Left renal pelvis (tissue), 4 donors: ENCODE data around the gene TNFRSF21. TPM values are rescaled to one million over a fixed set of nuclear protein-coding genes. Genes with fewer than 3 reads are reported as not detected.
"Not testable (repeated sequence)": the region's sequence is repeated elsewhere in the genome, so short reads cannot be mapped to it uniquely, and the experiment has no call there.

ENCODE experiments used
- DNase-seq, 4 donors: peaks; one replicate each; pipeline ENCODE4 v3.0.0-alpha.2; 2013; ENCODE audit warnings: low read depth in 4 of 4, low spot score in 3 of 4
- polyA plus RNA-seq, 4 donors: library from polyadenylated mRNA; unstranded; fragments of 120-200 nt; gene quantifications; one replicate each; pipeline ENCODE4 v1.2.1, GENCODE V29; 2013; ENCODE audit not compliant: insufficient read length in 4 of 4

The TNFRSF21 gene
- polyA plus RNA-seq, 4 donors, result 12.2 to 41.6 (median 31.8) TPM

- DNase-seq, result no peak
These were observed 79.1 kb downstream of the TNFRSF21 start for GRCh38 chr6:47230579-47230978.

- DNase-seq, result no peak
These were observed 80.5 kb downstream of the TNFRSF21 start for GRCh38 chr6:47229255-47229654.

GRCh38 chr6:47228093-47228492 is 81.6 kb downstream of the TNFRSF21 start:
- not testable (repeated sequence) for DNase-seq

GRCh38 chr6:47223251-47223650 is 86.5 kb downstream of the TNFRSF21 start:
- DNase-seq, result not testable (repeated sequence)

- no peak for DNase-seq
These were observed 88.1 kb downstream of the TNFRSF21 start for GRCh38 chr6:47221565-47221964.

- no peak for DNase-seq
These were observed 100.1 kb downstream of the TNFRSF21 start for GRCh38 chr6:47209632-47210031.

- no peak for DNase-seq
These were observed 102.4 kb downstream of the TNFRSF21 start for GRCh38 chr6:47207261-47207660.

- DNase-seq, result no peak
These were observed 103.1 kb downstream of the TNFRSF21 start for GRCh38 chr6:47206626-47207025.

- DNase-seq, result no peak
These were observed 105.6 kb downstream of the TNFRSF21 start for GRCh38 chr6:47203938-47204611.

- DNase-seq, result no peak
These were observed 106.3 kb downstream of the TNFRSF21 start for GRCh38 chr6:47203266-47203937.

GRCh38 chr6:47202644-47203205 is 107.0 kb downstream of the TNFRSF21 start:
- DNase-seq, result no peak

- no peak for DNase-seq
These were observed 109.0 kb downstream of the TNFRSF21 start for GRCh38 chr6:47200536-47201334.

GRCh38 chr6:47197682-47198640 is 111.7 kb downstream of the TNFRSF21 start:
- DNase-seq, result no peak

- no peak for DNase-seq
These were observed 113.6 kb downstream of the TNFRSF21 start for GRCh38 chr6:47196113-47196512.

GRCh38 chr6:47195011-47195650 is 114.6 kb downstream of the TNFRSF21 start:
- DNase-seq, result no peak

GRCh38 chr6:47188588-47189021 is 121.1 kb downstream of the TNFRSF21 start:
- no peak for DNase-seq

- no peak for DNase-seq
These were observed 121.7 kb downstream of the TNFRSF21 start for GRCh38 chr6:47187893-47188587.

- DNase-seq, result no peak
These were observed 122.6 kb downstream of the TNFRSF21 start for GRCh38 chr6:47187113-47187512.
